HepG2 (cell line): ENCODE results near the gene ARHGEF7. TPM values are rescaled to one million over a fixed set of nuclear protein-coding genes. Genes with fewer than 3 reads are reported as not detected.

Source experiments
- ATAC-seq: fragments of 200-7000 bp; cut with Tn5 transposase; 3 replicates; pipeline ENCODE4 v1.9.1; 2020; ENCODE audit warnings: mild to moderate bottlenecking, moderate library complexity
- BruUV-seq: library from RNA; stranded (reverse); fragments of 400-500 nt; replicated peaks from 2 replicates; lab custom pipeline; 2021; lab: Mats Ljungman, UMichigan
- CTCF ChIA-PET: fragments of 300-600 bp; formaldehyde crosslinking; extraction: SDS; loops from one replicate; lab custom pipeline; 2021; ENCODE audit warnings: low total read pairs, inconsistent platforms, low intra/inter-chr PET ratio; lab: Yijun Ruan, JAX
- POLR2A ChIA-PET: fragments of 350-600 bp; sonication (Branson Sonifier 250); formaldehyde crosslinking; loops from one replicate; lab custom pipeline; 2020; ENCODE audit warnings: antibody characterized with exemption, inconsistent platforms; lab: Yijun Ruan, JAX
- DNase-seq: peaks from one replicate; pipeline ENCODE4 v3.0.0-alpha.2; 2015; ENCODE audit warnings: low spot score
- FAIRE-seq: peaks from 3 replicates; lab custom pipeline; 2011; peaks lifted over from hg19 to GRCh38; lab: Jason Lieb, UNC
- H2AFZ ChIP-seq: one replicate; pipeline ENCODE4 v1.6.1; 2011; ENCODE audit warnings: low read length, inconsistent platforms
- H3K27ac ChIP-seq: fragments of 300-600 bp; 3 replicates; pipeline ENCODE4 v1.8.0; 2011; ENCODE audit warnings: mixed run types, mild to moderate bottlenecking, mixed read lengths, low read length, inconsistent platforms; ENCODE audit not compliant: insufficient read depth; ENCODE audit errors: extremely low read length
- H3K27me3 ChIP-seq, 2 experiments: fragments of 200-600 bp in 1 of 2; 2 replicates in 1 of 2; 3 replicates in 1 of 2; pipeline versions ENCODE4 v1.6.0 to v1.8.0; 2011; ENCODE audit warnings: low read length in 2 of 2, mild to moderate bottlenecking in 2 of 2, moderate library complexity in 2 of 2, inconsistent platforms in 1 of 2; ENCODE audit not compliant: insufficient read depth in 2 of 2, control insufficient read depth in 1 of 2
- H3K36me3 ChIP-seq, 2 experiments: fragments of 200-600 bp in 1 of 2; replicated peaks in 1 of 2; 2 replicates in 1 of 2; 3 replicates in 1 of 2; pipeline versions ENCODE4 v1.5.1 to v1.8.0; 2011; ENCODE audit warnings: low read length in 2 of 2, inconsistent platforms in 1 of 2; ENCODE audit not compliant: insufficient read depth in 2 of 2, control insufficient read depth in 1 of 2
- H3K4me1 ChIP-seq: 2 replicates; pipeline ENCODE4 v1.5.1; 2012; ENCODE audit warnings: low read length, inconsistent platforms; ENCODE audit not compliant: insufficient read depth
- H3K4me2 ChIP-seq: 2 replicates; pipeline ENCODE4 v1.6.0; 2011; ENCODE audit warnings: low read depth, low read length, inconsistent platforms
- H3K4me3 ChIP-seq, 3 experiments: fragments of 200-600 bp in 1 of 3; sonication (generic), shearing (Covaris generic) in 1 of 3; replicated peaks in 1 of 3; 2 replicates each; pipeline ENCODE4 v1.5.1; 2011 to 2016; ENCODE audit warnings: low read length in 3 of 3, inconsistent platforms in 2 of 3, low read depth in 2 of 3, mild to moderate bottlenecking in 2 of 3, control low read depth in 1 of 3, mixed read lengths in 1 of 3; ENCODE audit not compliant: insufficient read depth in 1 of 3
- H3K79me2 ChIP-seq: one replicate; pipeline ENCODE4 v1.6.1; 2011; ENCODE audit warnings: low read length, inconsistent platforms; ENCODE audit not compliant: insufficient read depth
- H3K9ac ChIP-seq: 2 replicates; pipeline ENCODE4 v1.6.0; 2011; ENCODE audit warnings: mild to moderate bottlenecking, low read depth, low read length, inconsistent platforms; ENCODE audit not compliant: insufficient read depth
- H3K9me3 ChIP-seq: 2 replicates; pipeline ENCODE4 v1.5.1; 2012; ENCODE audit warnings: mild to moderate bottlenecking, low read length
- H4K20me1 ChIP-seq: 2 replicates; pipeline ENCODE4 v1.6.0; 2011; ENCODE audit warnings: inconsistent platforms, mild to moderate bottlenecking, low read length, moderate library complexity; ENCODE audit not compliant: insufficient read depth
- BRF2 ChIP-seq: sonication (generic); formaldehyde crosslinking; IDR thresholded peaks from 2 replicates; pipeline ENCODE4 v1.8.1; 2022; ENCODE audit warnings: mild to moderate bottlenecking, missing genetic modification reagents
- NR2F6 ChIP-seq, 2 experiments: IDR thresholded peaks; 2 replicates each; pipeline ENCODE4 v1.6.1; 2016; ENCODE audit warnings: antibody characterized with exemption in 1 of 2, mild to moderate bottlenecking in 1 of 2
- PAXIP1 ChIP-seq: sonication (generic); formaldehyde crosslinking; conservative IDR thresholded peaks from 2 replicates; pipeline ENCODE4 v1.4.0; 2020; ENCODE audit warnings: mild to moderate bottlenecking, missing genetic modification reagents, moderate library complexity
- RBM22 ChIP-seq: fragments of 200-400 bp; formaldehyde crosslinking; optimal IDR thresholded peaks from 2 replicates; pipeline ENCODE3; 2017; ENCODE audit warnings: mild to moderate bottlenecking, low read length, moderate library complexity
- RXRA ChIP-seq: sonication (generic); formaldehyde crosslinking; IDR thresholded peaks from 2 replicates; pipeline ENCODE4 v1.5.1; 2020; ENCODE audit warnings: missing genetic modification reagents
- SNAI1 ChIP-seq: sonication (generic); formaldehyde crosslinking; IDR thresholded peaks from 2 replicates; pipeline ENCODE4 v1.5.0; 2020; ENCODE audit warnings: mild to moderate bottlenecking, missing genetic modification reagents, borderline replicate concordance
- TEF ChIP-seq: sonication (generic); formaldehyde crosslinking; IDR thresholded peaks from 2 replicates; pipeline ENCODE4 v1.5.0; 2020; ENCODE audit warnings: missing genetic modification reagents
- ZFP90 ChIP-seq: sonication (generic); formaldehyde crosslinking; IDR thresholded peaks from 2 replicates; pipeline ENCODE4 v1.8.0; 2022; ENCODE audit warnings: missing genetic modification reagents, mild to moderate bottlenecking, inconsistent platforms, borderline replicate concordance
- ZNF282 ChIP-seq: fragments of 450-650 bp; IDR thresholded peaks from 2 replicates; pipeline ENCODE4 v1.6.1; 2018; ENCODE audit not compliant: partially characterized antibody
- ZNF460 ChIP-seq: sonication (generic); formaldehyde crosslinking; IDR thresholded peaks from 2 replicates; pipeline ENCODE4 v1.5.1; 2020; ENCODE audit warnings: missing genetic modification reagents, mild to moderate bottlenecking, borderline replicate concordance
- ZNF598 ChIP-seq: sonication (generic); formaldehyde crosslinking; IDR thresholded peaks from 2 replicates; pipeline ENCODE4 v1.5.1; 2020; ENCODE audit warnings: mild to moderate bottlenecking, missing genetic modification reagents, borderline replicate concordance
- ZNF792 ChIP-seq: IDR thresholded peaks from 2 replicates; pipeline ENCODE4 v1.6.1; 2016
- WGBS: methylation state at CpG from one replicate; pipeline ENCODE4 v1.1.6; 2017; ENCODE audit warnings: low lambda C conversion rate; 5-methylcytosine and 5-hydroxymethylcytosine counted together
- in situ Hi-C: cut with HindIII; loops from 2 replicates; pipeline ENCODE4 v1.10.0; 2017; ENCODE audit warnings: low pct_unique_long_range_greater_than_20kb; ENCODE audit not compliant: extremely low pct_ligation_motif_present
- intact Hi-C: fragments of 100-400 bp; cut with micrococcal nuclease; formaldehyde crosslinking; loops from one replicate; pipeline ENCODE4 v1.10.0; 2022; ENCODE audit not compliant: unreplicated experiment
- polyA plus RNA-seq, 8 experiments: library from polyadenylated mRNA; depleted of rRNA in 3 of 8; stranded (reverse) in 7 of 8; unstranded in 1 of 8; fragments of >200 nt; fragmentation: Illumina TruSeq in 4 of 8; extraction: Trizol in 4 of 8; gene quantifications; 2 replicates each; pipeline versions ENCODE4 v1.2.1 to v1.2.3, GENCODE V29; 2011 to 2016; ENCODE audit warnings: low read depth in 4 of 8, missing spikeins in 1 of 8, mixed read lengths in 1 of 8; ENCODE audit not compliant: insufficient read depth in 1 of 8
- total RNA-seq, 5 experiments: library from RNA; depleted of rRNA; stranded (reverse); fragments of >200 nt; fragmentation: Illumina TruSeq; extraction: Trizol; gene quantifications; 2 replicates each; pipeline ENCODE4 v1.2.3, GENCODE V29; 2016; ENCODE audit warnings: low read depth in 1 of 5

ARHGEF7 gene
- total and polyA plus RNA-seq, 2 of the 13 experiments (the other 11 are each of a cell fraction or from before 2014, with no cell fraction given): 15.7 to 22.3 TPM

- DNase-seq: no peak
- no peaks in the 10 kb centered on the region for H3K27me3 ChIP-seq
- in situ Hi-C loops (no loop called here), intact Hi-C loops (no loop called here)
- H3K9me3 ChIP-seq: no peaks in the 10 kb centered on the region
- FAIRE-seq: no peak
- H3K36me3 ChIP-seq: peaks cover 12 to 42% of the 10 kb centered on the region in 2 experiments; a peak in 4 of 5 replicates
- H3K4me1 ChIP-seq: no peaks in the 10 kb centered on the region
- POLR2A ChIA-PET: no interaction called here
- no peak for ATAC-seq
- no TSS peak for BruUV-seq
- H3K27ac ChIP-seq: no peak overlapping the region
- no peak overlapping the region for H3K4me3 ChIP-seq
- 89% methylated on average over 15 of the region's 15 CpGs for WGBS
- peaks cover 8% of the 10 kb centered on the region for H4K20me1 ChIP-seq
- no peak overlapping the region for H2AFZ ChIP-seq
- CTCF ChIA-PET: no interaction called here
- H3K4me2 ChIP-seq: no peak overlapping the region
- no peaks in the 10 kb centered on the region for H3K79me2 ChIP-seq
- no peak overlapping the region for H3K9ac ChIP-seq
- no peak for TF ChIP-seq ZNF598
- TF ChIP-seq RBM22: no peak
- no peak for TF ChIP-seq PAXIP1 (CRISPR knock-in tag)
- TF ChIP-seq ZFP90 (CRISPR knock-in tag): no peak
- TF ChIP-seq TEF (CRISPR knock-in tag): no peak
- no peak for TF ChIP-seq ZNF460
- TF ChIP-seq RXRA (CRISPR knock-in tag): no peak
- TF ChIP-seq NR2F6 (IDR thresholded peaks at IDR 0.05): no peak
- no peak for TF ChIP-seq NR2F6 (CRISPR knock-in tag; IDR thresholded peaks at IDR 0.05)
- TF ChIP-seq ZNF282: no peak
- no peak for TF ChIP-seq SNAI1 (CRISPR knock-in tag)
- TF ChIP-seq BRF2 (CRISPR knock-in tag): no peak
- TF ChIP-seq ZNF792: no peak
Measured at GRCh38 chr13:111239764-111240670, 124.9 kb downstream of the ARHGEF7 start.
